GM12872 (cell line): ENCODE results near the gene SPEN.

ENCODE experiments used
- CTCF ChIP-seq: IDR thresholded peaks from 3 replicates; pipeline ENCODE4 v1.5.1; 2011; ENCODE audit warnings: low read depth, mild to moderate bottlenecking, low read length, moderate library complexity; ENCODE audit not compliant: insufficient read depth

SPEN gene

GRCh38 chr1:15948091-15948591, 100.6 kb downstream of the SPEN start:
- TF ChIP-seq CTCF = no peak

GRCh38 chr1:15948595-15949452, 101.3 kb downstream of the SPEN start:
- no peak for TF ChIP-seq CTCF

- no peak for TF ChIP-seq CTCF
Observed at GRCh38 chr1:15949453-15950245, 102.1 kb downstream of the SPEN start.

GRCh38 chr1:15950302-15950701, 102.8 kb downstream of the SPEN start:
- no peak for TF ChIP-seq CTCF

- TF ChIP-seq CTCF = no peak
Observed at GRCh38 chr1:15950763-15951295, 103.3 kb downstream of the SPEN start.

- no peak for TF ChIP-seq CTCF
Observed at GRCh38 chr1:15951341-15952153, 104.0 kb downstream of the SPEN start.
